HL-60 (cell line): Measurements from ENCODE around the gene SPEF1.

Experiments
- CTCF ChIP-seq: IDR thresholded peaks from one replicate; pipeline ENCODE4 v1.5.1; 2011; ENCODE audit warnings: low read length, control low read depth, inconsistent platforms; ENCODE audit not compliant: insufficient read depth
- POLR2AphosphoS5 ChIP-seq: IDR thresholded peaks from 2 replicates; pipeline ENCODE4 v1.6.1; 2012; ENCODE audit warnings: low read depth

- no peak for TF ChIP-seq POLR2AphosphoS5
- TF ChIP-seq CTCF, result no peak
These were observed 17.6 kb upstream of the SPEF1 start for GRCh38 chr20:3798908-3799248.
